Endometrial microvascular endothelial cells (primary cell): ENCODE data around the gene NIPBL. TPM values are rescaled to one million over a fixed set of nuclear protein-coding genes. Genes with fewer than 3 reads are reported as not detected.
"Not testable (repeated sequence)": the region's sequence is repeated elsewhere in the genome, so short reads cannot be mapped to it uniquely, and the experiment has no call there.

Source experiments
- in situ Hi-C: cut with HindIII; loops from 2 replicates; pipeline ENCODE4 v1.10.0; 2017; ENCODE audit warnings: low sequenced_read_pairs, low pct_unique_long_range_greater_than_20kb; ENCODE audit errors: inconsistent ontology term
- total RNA-seq: library from RNA; depleted of rRNA; stranded (reverse); fragments of >200 nt; gene quantifications from one replicate; pipeline ENCODE4 v1.2.3, GENCODE V29; 2015; ENCODE audit errors: inconsistent ontology term

Gene NIPBL
- total RNA-seq, 1 donor from 2014 or later, result 22.5 TPM

GRCh38 chr5:36998578-36998977 lies 122.0 kb downstream of the NIPBL start:
- in situ Hi-C loops, result no loop called here

GRCh38 chr5:37002176-37002751 lies 125.7 kb downstream of the NIPBL start:
- in situ Hi-C loops, result no loop called here

GRCh38 chr5:37005252-37005651 lies 128.7 kb downstream of the NIPBL start:
- in situ Hi-C loops, result no loop called here

DNA sequence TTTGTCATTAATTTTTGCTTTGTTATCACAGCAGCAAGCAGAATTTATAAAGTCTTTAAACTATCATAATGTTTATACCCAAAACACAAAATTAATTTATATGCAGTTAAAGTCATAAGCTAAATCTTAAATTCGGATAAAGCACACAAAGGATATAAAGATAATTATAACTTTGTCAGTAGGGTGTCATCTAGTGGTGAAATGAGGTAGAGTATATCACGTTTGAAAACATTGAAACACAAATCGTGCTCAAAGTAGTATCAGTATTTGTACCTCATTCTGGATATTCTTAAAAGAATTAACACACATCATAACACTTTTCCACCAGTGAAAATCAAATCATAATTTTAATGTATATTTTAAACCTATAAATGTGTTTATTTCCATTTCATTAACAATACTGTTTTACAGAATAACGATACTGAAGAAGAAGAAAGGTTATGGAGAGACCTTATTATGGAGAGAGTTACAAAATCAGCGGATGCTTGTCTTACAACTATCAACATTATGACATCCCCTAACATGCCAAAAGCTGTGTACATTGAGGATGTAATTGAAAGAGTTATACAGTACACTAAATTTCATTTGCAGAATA lies 129.5 kb downstream of the NIPBL start:
- in situ Hi-C loops, result no loop called here

- in situ Hi-C loops, result not testable (repeated sequence)
Measured at GRCh38 chr5:37013181-37013580, 136.6 kb downstream of the NIPBL start.

- in situ Hi-C loops, result no loop called here
Measured at GRCh38 chr5:37014321-37014720, 137.8 kb downstream of the NIPBL start.

DNA sequence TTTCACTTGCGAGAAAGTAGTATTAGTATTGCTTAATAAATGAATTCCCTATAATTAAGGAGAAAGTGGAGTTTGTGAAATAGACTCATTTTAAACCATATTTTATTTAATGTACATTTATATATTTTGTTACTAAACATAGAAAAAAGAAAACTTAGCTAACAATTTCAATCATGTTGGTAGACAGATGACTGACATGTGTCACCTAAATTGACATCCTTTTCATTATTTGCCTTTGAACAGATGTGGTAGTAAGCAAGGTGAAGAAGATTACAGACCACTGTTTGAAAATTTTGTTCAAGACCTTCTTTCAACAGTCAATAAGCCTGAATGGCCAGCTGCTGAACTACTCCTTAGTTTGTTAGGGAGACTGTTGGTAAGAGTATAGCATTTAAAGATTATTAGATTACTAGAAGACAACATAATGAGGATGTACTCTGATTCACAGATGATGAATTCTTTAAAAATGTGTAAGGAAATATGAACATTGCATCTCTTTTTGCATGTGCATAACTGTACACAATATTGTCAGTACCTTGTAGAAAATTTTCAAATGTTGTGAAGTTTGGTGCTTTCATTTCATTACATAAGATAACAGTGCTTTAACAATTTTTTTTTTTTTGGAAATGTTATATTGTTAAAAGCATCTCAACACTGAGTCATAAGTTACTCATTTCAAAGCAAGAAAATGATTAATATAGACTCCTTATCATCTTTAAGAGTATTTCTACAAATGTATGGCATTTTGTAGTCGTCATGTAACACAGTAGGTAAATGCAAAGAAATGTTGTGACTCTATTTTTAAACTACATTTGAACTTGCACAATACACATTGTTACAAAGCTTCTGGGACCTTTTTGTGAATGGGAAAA lies 139.5 kb downstream of the NIPBL start:
- in situ Hi-C loops, result no loop called here

DNA sequence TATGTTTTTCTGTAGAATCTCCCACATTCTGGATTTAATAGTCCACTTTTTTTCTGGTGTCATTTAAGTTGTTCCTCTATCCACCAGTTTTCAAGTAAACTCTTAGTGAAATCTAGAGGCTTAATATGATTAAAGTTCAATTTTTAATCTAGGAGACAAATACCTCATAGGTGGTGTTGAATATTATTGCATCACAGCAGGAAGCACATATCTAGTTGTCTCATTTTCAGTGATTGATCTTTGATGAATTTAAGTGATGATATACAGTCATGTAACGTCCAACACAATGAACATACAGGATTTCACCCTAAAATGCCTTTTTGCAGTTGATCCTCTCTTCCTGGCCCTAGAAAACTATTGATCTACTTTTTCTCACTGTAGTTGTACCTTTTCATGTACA lies 152.3 kb downstream of the NIPBL start:
- in situ Hi-C loops, result no loop called here

DNA sequence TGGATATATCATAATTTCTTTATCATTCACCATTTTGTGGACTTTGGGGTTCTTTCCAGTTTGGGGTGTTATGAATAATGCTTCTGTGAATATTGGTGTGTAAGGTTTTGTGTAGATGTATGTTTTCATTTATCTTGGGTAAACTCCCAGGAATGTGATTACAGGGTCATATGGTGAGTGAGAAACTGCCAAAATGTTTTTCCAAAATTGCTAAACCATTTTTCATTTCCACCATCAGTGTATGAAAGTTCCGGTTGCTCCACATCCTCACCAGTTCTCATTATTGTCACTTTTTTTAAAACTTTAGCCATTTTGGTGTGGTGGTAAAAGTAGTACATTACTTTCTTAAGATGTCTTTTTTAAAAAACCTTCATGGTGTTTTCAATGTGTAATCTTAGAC lies 152.9 kb downstream of the NIPBL start:
- in situ Hi-C loops, result no loop called here

GRCh38 chr5:37034955-37035354 lies 158.4 kb downstream of the NIPBL start:
- in situ Hi-C loops, result no loop called here

DNA sequence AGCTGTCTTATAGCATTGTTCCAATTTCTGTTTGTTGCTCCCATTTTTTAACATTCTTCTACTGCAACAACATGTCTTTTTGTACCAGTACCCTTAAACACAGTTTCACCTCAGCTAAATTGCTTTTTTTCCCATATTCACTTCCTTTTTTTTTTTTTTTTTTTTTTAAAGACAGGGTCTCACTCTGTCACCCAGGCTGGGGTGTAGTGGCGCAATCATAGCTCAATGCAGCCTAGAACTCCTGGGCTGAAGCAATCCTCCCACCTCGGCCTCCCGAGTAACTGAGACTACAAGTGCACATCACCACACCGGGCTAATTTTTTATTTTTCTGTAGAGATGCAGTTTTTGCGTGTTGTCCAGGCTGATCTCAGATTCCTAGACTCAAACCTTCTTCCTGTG lies 161.3 kb downstream of the NIPBL start:
- in situ Hi-C loops, result no loop called here

DNA sequence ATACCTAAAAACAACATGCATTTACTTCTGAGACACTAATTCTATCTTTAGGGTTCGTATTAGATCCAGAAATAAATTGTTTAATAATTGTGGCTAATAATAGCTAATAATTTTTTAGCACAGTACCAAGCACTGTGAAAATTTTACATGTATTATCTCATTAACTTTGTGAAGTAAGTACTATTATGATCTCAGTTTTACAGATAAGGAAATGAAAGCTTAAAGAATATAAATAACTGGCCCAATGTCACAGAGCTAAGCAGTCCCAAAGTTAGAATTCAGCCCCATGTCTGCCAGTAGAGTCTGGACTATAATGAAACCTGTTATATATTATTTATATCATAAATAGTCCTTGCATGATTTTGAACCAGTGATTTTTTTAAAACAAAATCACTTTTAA lies 163.3 kb downstream of the NIPBL start:
- in situ Hi-C loops, result no loop called here

GRCh38 chr5:37043693-37044092 lies 167.1 kb downstream of the NIPBL start:
- in situ Hi-C loops, result no loop called here

- in situ Hi-C loops, result no loop called here
Measured at GRCh38 chr5:37044120-37044519, 167.6 kb downstream of the NIPBL start.

DNA sequence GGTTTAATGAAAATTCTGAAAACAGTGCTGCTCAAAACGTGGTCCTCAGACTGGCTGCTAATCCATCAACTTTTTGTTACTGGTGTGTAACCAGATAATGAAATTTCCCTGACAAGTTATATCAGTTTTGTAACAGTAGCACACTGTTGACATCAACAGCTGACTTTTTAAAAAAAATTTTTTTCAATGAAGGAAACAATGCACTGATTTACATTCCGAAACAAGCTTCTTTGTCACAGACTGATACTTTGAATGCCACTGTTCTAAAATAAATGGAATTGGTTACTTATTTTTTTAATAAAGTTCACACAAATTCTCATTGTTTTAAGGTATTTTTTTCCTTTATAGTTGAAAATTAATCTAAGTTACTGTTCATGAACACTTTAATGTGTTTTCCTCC lies 169.1 kb downstream of the NIPBL start:
- in situ Hi-C loops, result no loop called here

GRCh38 chr5:37047947-37048346 lies 171.4 kb downstream of the NIPBL start:
- in situ Hi-C loops, result no loop called here

- in situ Hi-C loops, result no loop called here
Measured at GRCh38 chr5:37054391-37054790, 177.8 kb downstream of the NIPBL start.

- in situ Hi-C loops, result no loop called here
Measured at GRCh38 chr5:37055383-37055990, 178.9 kb downstream of the NIPBL start.

GRCh38 chr5:37056762-37057161 lies 180.2 kb downstream of the NIPBL start:
- in situ Hi-C loops, result no loop called here

DNA sequence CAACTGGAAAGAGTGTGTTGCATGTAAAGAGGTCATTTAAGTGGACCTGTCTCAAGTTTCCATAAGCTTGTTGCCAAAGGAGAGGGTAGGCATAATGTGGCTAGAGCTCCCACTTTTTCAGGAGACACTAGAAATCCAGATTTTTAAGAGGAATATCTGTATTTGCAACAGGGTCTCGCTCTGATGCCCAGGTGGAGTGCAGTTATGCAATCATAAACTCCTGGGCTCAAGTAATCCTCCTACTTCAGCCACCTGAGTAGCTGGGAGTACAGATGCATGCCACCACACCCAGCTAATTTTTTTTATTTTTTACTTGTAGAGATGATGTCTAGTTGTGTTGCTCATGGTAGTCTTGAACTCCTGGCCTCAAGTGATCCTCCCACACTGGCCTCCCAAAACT lies 183.5 kb downstream of the NIPBL start:
- in situ Hi-C loops, result no loop called here
